Suprapubic skin (tissue), 4 donors: ENCODE data around the gene TLE1.

Experiments used
- EP300 ChIP-seq: sonication (generic); formaldehyde crosslinking; IDR thresholded peaks from one replicate; pipeline ENCODE4 v1.6.1; 2017; ENCODE audit warnings: antibody characterized with exemption
- POLR2A ChIP-seq, 2 donors: fragments of 450-650 bp; IDR thresholded peaks; one replicate each; pipeline ENCODE4 v1.6.1; 2017; ENCODE audit warnings: antibody characterized with exemption in 2 of 2, mild to moderate bottlenecking in 2 of 2, moderate library complexity in 2 of 2
- POLR2AphosphoS5 ChIP-seq, 3 donors: sonication (generic); formaldehyde crosslinking; IDR thresholded peaks; one replicate each; pipeline ENCODE4 v1.6.1; 2017; ENCODE audit warnings: antibody characterized with exemption in 3 of 3
- TF ChIP-seq, protein P1 (sequence below), 2 donors: fragments of 200-600 bp in 1 of 2; fragments of 450-650 bp in 1 of 2; sonication (generic) in 1 of 2; IDR thresholded peaks; one replicate each; pipeline ENCODE4 v1.5.1; 2016 to 2019; ENCODE audit warnings: antibody characterized with exemption in 2 of 2, mild to moderate bottlenecking in 1 of 2, moderate library complexity in 1 of 2

DNA sequence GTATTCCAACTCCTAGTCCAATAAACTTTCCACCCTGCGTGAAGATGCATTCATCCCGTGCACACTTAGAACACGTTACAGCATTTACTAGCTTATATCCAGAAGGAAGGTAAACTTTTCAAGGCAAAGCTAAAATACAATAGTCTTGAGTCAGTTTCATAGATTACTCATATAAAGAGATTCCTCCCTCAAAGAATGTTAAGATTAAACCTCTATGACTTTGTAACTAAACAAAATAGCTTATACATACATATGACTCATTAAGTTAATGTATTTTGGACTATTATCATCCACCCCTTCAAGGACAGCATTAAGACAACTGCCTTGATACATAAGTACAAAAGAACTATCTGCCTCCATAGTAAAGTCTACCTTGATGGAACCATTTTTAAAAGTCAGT lies 36.1 kb downstream of the TLE1 start:
- TF ChIP-seq, protein P1, sequence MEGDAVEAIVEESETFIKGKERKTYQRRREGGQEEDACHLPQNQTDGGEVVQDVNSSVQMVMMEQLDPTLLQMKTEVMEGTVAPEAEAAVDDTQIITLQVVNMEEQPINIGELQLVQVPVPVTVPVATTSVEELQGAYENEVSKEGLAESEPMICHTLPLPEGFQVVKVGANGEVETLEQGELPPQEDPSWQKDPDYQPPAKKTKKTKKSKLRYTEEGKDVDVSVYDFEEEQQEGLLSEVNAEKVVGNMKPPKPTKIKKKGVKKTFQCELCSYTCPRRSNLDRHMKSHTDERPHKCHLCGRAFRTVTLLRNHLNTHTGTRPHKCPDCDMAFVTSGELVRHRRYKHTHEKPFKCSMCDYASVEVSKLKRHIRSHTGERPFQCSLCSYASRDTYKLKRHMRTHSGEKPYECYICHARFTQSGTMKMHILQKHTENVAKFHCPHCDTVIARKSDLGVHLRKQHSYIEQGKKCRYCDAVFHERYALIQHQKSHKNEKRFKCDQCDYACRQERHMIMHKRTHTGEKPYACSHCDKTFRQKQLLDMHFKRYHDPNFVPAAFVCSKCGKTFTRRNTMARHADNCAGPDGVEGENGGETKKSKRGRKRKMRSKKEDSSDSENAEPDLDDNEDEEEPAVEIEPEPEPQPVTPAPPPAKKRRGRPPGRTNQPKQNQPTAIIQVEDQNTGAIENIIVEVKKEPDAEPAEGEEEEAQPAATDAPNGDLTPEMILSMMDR (IDR thresholded peaks at IDR 0.05): no peak
- no peak for TF ChIP-seq POLR2A (IDR thresholded peaks at IDR 0.05)
- TF ChIP-seq POLR2AphosphoS5 (IDR thresholded peaks at IDR 0.05): no peak
- no peak for TF ChIP-seq EP300
